ENCODE measurements around the gene TMEM175. TPM values are rescaled to one million over a fixed set of nuclear protein-coding genes. Genes with fewer than 3 reads are reported as not detected.

TMEM175 gene
- total and polyA plus RNA-seq, 2 of the 8 experiments (the other 6 are each of a cell fraction or from before 2014, with no cell fraction given) = 4.9 to 20.7 TPM

DNA sequence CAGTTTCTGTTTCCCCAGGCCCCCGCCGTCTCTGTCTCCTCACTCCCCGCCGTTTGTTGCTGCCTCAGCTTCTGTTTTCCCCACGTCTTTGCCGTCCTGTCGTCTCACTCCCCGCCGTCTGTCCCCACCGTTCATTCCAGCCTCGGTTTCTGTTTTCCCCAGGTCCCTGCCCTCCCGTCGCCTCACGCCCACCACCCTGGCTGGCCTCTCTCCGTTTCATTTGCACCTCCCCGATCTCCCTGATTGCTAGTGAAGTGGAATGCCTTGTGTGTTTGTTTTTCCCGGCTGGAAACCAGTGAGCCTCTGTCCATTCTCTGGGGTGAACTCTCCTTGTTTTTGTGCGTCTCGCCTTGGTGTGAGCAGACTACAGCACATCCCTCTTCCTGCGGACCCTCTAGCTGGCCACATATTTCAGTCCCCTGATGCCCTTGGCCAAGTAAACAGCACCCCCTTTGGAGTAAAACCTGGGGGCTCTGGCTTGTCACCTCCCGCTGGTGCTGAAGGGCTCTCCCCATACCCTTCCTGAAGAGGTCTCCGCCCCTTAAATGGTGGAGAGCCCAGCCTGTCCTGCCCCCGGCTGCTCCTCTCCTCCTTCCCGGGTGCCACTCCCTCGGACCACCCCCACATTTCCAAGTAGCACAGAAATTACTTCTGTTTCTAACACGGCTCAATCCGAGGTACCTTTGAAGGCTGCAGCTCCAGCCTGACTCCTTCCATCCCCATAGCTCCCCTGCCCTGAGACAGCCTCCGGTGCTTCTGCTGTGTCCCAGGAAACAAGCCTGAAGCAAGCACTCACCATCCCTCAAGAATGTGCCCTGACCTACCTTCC is 13.2 kb downstream of the TMEM175 start (continued):
- TF ChIP-seq SUZ12 (IDR thresholded peaks at IDR 0.05; ENCODE audit: low read length) (no peak), EP300 (IDR thresholded peaks at IDR 0.05; ENCODE audit: borderline replicate concordance in 1 of 2, low read depth in 2 of 2, low read length in 2 of 2) (no peak), GABPA (IDR thresholded peaks at IDR 0.05; ENCODE audit: borderline replicate concordance, insufficient read depth, low read length) (no peak)
- TF ChIP-seq, protein P1, sequence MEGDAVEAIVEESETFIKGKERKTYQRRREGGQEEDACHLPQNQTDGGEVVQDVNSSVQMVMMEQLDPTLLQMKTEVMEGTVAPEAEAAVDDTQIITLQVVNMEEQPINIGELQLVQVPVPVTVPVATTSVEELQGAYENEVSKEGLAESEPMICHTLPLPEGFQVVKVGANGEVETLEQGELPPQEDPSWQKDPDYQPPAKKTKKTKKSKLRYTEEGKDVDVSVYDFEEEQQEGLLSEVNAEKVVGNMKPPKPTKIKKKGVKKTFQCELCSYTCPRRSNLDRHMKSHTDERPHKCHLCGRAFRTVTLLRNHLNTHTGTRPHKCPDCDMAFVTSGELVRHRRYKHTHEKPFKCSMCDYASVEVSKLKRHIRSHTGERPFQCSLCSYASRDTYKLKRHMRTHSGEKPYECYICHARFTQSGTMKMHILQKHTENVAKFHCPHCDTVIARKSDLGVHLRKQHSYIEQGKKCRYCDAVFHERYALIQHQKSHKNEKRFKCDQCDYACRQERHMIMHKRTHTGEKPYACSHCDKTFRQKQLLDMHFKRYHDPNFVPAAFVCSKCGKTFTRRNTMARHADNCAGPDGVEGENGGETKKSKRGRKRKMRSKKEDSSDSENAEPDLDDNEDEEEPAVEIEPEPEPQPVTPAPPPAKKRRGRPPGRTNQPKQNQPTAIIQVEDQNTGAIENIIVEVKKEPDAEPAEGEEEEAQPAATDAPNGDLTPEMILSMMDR (IDR thresholded peaks at IDR 0.05; ENCODE audit: control extremely low read depth in 1 of 3, insufficient read depth in 1 of 3, low read depth in 1 of 3, low read length in 3 of 3) = no peak
